HTERT RPE-1 (cell line): ENCODE results near the gene C14orf119.

Experiments used
- in situ Hi-C: fragments of 300-500 bp; cut with MboI; formaldehyde crosslinking; loops from 4 replicates; pipeline ENCODE4 v1.14.3; 2020; ENCODE audit warnings: low sequenced_read_pairs

C14orf119 gene

DNA sequence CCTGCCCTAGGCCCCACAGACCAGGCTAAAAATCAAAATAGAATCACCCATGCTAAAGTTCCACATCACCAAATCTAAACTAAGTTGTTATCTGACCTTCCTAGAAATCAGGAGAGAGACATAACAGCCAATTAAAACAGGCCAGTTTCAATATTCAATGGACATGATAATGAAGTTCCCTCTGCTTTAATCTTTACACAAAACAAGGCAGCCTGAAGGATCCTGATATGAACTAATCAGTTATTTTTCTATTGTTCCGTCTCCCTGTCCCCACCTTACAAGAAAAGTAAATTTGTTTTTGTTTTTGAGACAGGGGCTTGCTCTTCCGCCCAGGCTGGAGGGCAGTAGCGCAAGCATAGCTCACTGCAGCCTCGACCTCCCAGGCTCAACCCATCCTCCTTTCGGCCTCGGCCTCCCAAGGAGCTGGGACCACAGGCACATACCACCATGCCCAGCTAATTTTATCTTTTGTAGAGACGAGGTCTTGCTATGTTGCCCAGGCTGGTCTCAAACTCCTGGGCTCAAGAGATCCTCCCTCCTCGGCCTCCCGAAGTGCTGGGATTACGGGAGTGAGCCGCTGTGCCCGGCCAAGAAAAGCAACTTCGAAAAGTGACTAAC is 29.1 kb downstream of the C14orf119 start:
- in situ Hi-C loops, result no loop called here

DNA sequence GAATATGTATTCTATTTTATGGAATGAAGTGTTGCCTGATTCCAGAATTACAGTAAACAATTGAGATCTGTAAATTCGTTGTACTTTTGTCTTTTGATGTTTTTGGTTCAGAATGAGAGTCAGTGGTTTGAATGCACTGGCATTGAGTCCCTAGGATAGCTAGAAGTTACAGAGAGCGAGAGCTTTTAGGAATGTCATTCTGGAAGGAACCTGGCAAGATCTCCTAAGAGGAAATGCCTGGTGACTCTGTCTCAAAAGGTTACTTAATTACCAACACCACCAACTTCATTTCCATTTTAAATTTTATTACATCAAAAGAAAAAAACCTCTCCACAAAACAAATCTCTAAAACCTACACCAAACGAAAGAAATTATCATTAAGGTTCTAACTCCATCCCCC is 29.7 kb downstream of the C14orf119 start:
- in situ Hi-C loops, result no loop called here

DNA sequence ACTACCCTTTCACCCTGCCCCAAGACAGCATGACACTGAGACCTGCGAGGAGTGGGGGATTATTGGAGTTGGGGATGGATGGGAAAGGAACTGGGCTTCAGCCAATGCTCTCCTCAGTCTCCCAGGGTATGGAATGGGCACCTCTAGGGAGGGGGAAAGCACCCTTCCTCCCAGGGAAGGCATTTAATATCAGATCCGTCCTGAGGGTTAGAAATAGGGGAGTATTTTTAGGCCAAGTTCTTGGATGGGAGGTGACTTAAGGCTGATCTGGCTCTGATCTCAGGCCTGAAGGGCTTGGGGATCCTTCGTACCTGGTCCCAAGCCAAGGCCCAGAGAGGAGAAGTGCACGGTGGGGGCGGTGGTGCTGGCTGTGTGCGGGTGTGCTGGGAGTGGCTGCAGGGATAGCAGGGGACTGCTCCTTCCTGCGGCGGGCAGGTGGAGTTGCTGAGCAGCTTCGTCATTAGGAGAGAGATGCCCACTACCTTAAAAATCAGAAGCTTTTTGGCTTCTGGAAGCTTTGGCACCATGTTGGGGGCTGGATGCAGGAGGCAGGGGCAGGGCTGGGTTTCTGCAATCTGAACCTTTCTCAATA is 30.7 kb downstream of the C14orf119 start:
- in situ Hi-C loops, result no loop called here

DNA sequence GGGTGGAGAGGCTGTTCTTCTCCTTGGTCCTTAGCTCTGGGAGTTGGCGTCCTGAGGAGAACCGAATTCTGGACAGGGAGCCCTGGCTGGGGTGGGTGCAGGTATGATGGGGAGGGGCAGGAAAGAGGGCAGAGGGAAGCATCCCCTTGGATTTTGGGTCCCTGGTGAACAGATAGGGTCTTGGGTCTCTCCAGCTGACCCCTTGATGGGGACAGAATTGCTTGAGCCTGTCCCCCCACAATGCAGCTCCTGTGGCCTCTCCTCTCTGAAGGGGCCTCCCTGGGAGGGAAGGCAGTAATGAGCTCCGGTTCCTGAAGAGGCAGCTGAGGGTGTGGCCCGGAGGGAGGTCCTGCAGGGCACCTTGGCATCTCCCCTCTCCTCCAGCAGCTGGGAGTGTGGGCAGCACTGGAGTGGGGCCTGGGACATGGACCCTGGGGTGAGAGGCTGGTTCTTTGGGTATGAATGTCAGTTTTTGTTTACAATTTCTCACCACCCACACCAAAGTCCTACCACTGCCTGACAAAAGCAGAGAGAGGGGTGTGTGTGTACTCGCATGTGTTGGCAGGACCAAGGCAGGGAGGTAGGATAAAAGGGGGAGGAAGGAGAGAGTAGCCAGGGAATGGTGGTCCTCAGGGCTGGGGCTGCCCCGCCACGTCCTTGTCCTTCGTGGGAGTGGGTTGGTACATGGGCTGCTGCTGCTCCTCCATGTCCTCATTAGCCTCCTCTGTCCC is 31.4 kb downstream of the C14orf119 start:
- in situ Hi-C loops, result no loop called here

DNA sequence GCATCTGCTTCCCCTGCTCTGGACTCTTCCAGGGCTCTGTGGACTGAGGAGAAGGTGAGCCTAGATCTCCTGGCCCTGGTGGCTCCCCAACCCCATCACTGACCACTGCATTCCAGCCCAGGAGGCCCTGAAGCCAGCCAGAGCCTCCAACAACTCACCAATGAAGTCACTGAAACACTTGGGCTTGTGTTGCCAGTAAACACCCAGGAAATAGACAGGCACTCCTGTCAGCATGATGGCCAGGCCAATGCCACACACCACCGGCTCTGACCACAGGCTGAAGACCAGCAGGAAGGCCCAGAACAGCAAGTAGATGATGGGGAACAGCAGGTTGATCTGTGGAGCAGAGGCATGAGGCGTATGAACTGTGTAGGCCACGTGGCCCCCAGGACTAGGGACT is 32.6 kb downstream of the C14orf119 start:
- in situ Hi-C loops, result no loop called here

DNA sequence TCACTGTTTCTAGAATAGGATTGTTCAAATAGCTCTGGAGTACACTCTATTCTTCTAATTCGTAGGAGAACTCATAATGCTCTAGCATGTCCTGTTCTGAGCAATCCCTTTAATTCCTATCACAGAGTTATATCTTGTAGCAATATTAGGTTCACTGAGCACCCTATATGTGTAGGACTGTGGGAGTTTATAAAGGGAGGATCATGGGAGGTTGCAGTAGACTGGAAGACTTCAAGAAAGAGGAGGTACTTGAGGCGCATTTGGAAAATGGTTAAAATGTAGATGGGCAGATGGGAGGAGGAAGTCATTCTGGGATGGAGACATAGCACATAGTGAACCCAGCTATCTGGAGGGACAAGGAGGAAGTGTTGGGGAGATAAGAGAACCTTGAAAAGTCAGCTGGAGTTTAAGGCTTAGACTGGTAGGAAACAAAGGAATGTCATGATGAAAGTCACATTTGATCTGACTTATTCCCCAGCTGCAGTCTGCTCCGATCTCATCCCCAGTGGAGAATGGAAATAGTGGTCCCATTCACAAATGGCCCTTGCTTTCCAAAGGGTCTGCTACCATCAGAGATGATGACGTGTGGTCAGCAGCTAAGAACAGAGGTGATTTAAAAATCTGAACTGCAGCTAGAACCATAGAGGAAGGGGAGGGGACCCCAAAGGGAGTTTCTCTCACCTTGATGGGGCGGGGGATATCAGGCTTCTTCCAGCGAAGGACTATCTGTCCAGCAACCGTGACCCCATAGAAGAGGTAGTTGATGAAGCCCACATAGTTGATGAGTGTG is 33.9 kb downstream of the C14orf119 start:
- in situ Hi-C loops, result no loop called here

DNA sequence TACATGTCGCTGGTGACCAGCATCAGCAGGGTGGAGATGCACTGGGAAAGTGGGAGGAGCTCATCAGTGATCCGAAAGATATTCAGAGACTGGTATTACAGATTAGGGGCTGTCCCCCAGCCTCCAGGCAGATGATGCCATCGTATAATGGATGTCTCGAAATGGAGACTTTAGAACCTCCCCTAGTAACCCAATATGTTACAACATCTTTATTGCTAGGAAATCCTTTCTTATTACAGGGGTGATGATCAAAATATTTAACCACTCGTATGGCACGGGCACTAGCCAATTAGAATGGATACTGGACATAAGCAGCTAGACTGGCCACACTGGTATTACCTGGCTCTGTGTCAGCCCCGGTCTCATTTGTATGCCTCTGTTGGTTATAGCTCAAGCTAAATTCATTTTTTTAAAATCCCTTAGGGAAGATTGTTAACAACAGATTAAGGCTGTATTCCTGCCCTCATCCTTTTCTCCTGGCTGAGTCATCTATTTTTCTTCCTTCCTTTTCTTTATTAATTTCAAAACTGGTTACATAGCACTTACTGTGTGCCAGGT is 34.5 kb downstream of the C14orf119 start:
- in situ Hi-C loops, result no loop called here

DNA sequence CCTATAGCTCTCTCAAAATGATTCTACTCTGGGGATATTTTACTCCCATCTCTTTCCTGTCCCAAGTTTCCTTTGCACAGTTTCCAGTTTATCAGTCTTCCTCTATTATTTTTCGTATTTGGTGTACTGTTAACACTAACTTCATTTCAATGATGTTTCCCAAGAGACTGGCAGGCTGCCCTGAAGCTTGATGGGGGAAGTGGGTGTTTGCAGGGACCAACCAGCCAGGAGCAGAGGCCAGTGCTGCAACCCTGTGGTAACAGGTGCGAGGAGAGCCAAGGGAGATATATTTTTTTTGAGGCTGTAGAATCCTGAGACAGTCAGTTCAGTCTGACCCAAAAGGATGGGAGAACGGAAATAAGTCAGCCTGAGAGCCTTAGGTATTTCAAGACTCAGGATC is 35.6 kb downstream of the C14orf119 start:
- in situ Hi-C loops, result no loop called here

DNA sequence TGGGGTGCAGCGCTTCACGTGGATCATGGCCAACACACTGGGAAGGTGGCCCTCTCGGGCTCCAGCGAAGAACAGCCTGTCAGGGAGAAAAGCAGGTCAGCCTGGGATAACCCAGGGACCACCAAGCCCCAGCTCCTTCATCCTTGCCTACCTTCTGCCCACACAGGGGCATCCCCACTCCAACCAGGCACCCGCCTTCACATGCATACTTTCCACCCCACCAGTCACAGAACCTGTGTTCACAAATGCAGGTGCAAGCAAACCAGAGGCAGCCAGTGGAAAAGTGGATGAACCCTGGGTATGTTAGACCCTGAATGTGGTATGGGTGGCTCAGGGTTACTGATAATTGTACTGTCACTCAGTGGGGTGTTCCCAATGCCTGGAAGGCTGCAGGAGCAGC is 36.2 kb downstream of the C14orf119 start:
- in situ Hi-C loops, result no loop called here

DNA sequence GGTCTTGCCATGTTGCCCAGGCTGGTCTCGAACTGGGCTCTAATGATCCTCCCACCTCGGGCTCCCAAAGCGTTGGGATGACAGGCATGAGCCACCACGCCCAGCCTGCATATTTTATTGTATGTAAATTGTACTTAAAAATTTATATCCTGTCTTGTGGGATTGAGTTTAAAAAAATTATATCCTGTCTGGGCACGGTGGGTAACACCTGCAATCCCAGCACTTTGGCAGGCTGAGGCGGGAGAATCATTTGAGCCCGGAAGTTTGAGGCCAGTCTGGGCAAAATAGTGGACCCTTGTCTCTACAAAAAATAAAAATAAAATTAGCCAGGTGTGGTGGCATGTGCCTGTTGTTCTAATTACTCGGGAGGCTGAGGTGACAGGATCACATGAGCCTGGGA is 37.7 kb downstream of the C14orf119 start:
- in situ Hi-C loops, result no loop called here

DNA sequence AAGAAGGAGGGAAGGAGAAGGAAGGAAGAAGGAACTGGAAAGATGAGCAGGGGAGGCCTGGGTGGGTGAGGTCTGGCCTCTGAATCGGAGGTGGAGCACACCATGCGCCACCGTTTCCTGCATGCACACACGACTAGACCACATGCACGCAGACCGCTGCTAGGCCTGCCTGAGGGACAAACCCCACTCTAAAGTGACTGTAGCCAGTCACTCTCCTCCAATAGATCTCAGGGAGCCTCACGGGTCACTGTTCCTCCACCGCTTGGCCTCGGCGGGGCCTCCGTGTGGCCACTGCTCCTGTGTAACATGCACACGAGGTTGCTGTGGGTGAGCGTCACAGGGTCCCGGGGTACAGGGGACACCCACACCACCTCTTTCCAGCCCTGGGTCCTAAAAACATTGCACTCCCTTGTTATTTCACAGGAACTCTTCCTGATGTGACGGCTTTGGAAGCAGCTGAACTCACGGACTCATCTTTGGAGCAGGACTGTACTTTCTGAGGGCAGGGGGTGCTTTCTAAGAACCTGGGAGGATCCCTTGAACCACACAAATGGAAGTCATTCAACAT is 41.3 kb downstream of the C14orf119 start:
- in situ Hi-C loops, result no loop called here

DNA sequence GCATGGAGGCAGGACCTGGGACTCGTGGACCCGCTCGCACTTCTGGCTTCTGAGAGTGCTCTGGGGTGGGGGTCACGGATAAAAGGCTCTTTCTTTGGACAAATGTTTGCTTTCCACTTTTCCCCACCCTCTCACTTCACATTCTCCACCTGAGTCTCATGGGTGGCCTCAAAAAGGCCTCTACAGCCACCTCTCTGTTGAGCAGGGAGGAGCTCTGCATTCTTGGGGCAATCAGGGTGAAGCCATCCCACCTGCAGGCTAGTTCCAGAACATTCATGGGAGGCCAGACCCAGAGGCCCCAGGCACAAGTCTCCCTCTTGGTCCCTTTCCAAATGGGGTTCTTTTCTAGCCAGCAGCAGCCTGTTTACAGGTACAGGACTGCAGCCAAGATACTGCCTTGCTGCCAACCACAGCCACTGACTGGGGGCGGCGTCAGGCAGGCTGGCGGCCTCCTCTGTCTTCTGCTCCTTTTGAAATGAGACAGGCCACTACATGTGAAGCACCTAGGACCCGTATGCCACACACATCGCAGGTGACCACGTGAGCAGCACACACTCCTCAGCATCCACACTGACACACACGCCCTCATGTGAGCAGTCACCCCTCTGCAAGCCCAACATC is 42.0 kb downstream of the C14orf119 start:
- in situ Hi-C loops, result no loop called here

DNA sequence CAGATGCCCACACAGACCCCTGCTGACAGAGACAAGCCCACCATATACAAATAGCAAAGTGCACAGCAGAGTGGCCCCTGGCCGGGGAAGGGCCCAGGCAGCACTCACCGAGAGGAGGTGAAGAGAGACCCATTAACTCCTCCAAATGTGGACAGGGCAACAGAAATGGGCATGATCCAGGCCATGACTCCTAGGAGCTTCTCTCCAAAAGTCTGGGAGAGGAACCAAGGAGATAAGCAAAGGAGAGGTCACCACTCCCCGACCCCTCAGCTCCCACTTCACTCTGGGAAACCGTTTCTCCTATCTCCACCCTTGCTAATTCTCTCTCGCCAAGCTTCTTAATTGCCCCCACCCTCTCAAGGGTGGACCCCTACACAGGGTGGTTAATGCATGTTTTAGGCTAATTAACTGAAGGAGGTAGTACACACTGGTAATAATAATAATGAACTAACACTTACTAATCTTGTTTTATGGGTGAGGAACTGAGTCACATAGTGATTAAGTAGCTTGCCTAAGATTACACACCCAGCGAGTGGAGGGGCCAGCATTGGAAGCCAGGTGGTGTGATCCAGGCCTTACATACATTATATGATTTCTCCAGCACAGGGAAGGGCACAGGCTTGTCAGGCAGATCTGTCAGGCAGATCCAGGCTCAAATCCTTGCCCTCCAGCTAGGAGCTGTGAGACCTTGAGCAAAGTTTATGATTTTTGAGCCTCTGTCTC is 42.7 kb downstream of the C14orf119 start:
- in situ Hi-C loops, result no loop called here

DNA sequence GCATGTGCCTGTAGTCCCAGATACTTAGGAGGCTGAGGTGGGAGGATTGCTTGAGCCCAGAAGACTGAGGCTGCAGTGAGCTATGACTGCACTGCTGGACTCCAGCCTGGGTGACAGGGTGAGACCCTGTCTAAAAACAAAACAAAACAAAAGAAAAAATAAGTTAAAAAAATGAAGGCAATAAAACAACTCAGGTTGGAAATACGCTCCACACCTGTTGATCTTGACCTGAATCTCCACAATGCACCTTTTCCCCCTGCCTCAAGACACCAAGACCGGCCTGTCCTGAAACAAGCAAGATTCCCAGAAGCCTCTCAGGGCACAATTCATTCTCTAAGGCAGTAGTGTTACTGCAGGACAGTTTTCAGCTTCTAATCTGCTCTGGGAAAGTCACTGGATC is 44.6 kb downstream of the C14orf119 start:
- in situ Hi-C loops, result no loop called here

DNA sequence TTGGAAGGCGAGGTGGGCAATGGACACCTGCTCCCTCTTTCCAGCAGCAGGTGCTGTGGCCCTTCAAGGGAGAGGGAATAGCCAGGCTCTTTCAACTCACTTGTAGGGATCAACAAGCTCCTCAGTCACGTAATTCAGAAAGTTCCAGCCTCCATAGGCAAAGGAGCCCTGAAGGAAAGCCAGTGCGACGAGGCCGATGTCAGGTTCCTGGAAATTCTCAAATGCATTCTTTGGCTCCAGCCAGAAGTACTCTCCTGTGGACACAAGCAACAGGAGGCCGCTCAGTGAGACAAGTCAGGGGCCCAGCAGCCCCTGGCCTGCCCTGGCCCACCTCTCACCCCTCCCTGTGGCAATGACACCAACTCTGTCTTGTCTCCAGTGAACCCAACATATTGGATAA is 45.1 kb downstream of the C14orf119 start:
- in situ Hi-C loops, result no loop called here

DNA sequence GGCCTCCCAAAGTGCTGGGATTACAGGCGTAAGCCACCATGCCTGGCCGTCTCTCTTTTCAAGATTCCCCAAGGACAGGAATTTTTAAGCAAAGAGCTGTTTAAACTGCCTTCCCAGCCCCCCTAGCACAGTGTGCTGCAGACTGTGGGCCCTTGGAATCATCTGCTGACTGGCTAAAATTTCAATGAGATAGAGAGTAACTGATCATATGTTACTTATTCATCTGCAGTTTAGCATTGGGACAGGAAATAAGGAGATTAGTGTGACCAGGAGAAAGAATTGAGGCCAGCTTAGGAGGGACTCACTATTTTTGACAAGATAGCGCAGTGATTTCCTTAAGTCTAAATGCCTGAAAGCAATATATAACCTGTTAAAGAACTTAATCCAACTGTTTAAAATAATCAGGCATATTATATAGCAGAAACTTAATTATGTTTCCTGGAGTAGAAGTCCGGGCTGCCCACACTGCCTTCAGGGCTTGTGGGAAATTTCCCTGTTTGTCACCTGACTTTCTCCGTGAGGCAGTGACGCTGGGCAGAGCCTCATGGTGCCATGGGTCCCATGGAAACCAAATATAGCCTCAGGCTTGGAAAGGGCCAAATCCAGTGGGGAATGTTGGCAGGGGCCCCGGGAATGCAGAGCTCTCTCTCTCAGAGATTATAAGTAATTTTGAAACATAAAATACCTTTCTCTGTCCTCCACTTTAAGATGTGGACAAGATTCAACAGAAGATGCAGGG is 46.6 kb downstream of the C14orf119 start:
- in situ Hi-C loops, result no loop called here

DNA sequence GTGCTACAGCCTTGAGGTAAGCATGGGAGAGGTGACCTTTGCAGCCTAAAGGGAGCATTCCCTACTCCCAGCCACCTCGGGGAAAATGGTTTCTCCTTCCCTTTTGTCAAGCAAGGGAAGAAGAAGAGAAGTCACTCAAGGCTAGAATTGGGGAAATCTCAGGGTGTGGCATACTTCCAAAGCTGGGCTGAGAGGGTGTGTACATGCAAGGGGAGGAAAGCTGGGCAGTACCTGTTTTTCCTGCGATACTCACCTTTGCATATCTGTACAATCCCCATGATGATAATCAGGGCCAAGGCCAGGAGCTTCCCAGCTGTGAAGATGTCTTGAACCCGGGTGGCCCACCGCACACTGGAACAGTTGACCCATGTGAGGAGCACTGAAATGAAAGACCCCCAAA is 47.5 kb downstream of the C14orf119 start:
- in situ Hi-C loops, result no loop called here

DNA sequence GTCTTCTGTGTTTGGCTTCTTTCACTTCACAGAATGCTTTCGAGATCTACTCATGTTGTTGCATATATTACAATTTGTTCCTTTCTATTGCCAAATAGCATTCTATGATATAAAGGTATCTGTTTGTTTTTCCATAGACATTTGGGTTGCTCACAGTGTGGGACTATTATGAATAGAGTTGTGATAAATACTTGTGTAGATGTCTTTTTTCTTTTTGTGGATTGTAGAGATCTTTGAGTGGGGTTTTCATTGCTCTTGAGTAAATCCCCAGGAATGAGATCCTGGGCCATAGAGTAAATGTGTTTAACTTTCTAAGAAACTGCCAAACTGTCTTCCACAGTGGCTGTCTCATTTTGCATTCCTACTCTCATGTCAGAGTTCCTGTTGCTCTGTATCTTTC is 48.6 kb downstream of the C14orf119 start:
- in situ Hi-C loops, result no loop called here

DNA sequence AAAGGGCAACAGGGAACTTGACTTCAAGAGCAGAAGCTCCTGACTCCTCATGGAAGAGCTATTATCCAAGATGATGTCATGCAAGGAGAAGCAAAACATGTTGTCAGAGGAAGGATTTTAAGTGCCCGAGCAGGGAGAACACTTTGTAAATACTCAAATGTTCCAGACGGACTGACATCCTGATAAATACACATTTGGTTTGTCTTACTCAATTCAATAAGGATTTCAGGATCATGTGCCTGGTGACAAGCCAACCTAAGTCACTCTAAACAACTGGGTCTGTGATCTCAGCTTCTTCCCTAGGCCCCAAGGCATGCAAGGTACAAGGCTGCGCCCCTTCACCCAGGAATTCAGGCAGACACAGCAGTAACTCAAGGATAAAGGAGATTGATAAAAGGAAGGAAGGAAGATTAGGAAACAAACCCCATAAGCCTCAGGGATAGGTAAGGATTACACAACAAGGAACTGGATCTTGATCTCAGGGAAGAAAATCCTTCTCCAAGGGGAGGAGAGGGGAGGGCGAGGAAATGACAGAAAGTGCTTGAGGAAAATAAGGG is 50.6 kb downstream of the C14orf119 start:
- in situ Hi-C loops, result no loop called here
